ENCODE results near the gene FAM13A. TPM values are rescaled to one million over a fixed set of nuclear protein-coding genes. Genes with fewer than 3 reads are reported as not detected.
A peak's percentile ranks its signal among the peaks of the same experiment; 100 is the strongest.
"Not testable (repeated sequence)": the region's sequence is repeated elsewhere in the genome, so short reads cannot be mapped to it uniquely, and the experiment has no call there.

The FAM13A gene
- total and polyA plus RNA-seq, 2 experiments from 2014 or later, result 19.3 to 44.2 TPM

DNA sequence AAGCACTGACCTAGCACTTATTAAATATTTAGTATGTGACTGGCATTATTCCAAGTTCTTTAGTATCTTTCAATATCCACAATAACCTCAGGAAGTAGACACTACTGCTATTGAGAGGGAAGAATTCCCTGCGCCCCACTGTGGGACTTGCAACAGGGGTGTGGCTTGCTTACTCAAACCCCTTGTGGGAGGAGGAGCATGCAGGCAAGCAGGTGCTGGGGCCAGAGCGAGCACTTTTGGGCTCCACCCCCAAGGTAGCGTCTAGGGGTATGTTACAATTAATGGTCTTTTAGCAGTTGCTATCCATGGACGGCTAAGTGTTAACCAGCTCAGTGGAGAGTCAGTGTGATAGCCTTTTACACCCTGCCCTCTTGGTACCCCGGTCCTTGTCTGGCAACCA is 50.7 kb downstream of the FAM13A start:
- TF ChIP-seq, protein P1, sequence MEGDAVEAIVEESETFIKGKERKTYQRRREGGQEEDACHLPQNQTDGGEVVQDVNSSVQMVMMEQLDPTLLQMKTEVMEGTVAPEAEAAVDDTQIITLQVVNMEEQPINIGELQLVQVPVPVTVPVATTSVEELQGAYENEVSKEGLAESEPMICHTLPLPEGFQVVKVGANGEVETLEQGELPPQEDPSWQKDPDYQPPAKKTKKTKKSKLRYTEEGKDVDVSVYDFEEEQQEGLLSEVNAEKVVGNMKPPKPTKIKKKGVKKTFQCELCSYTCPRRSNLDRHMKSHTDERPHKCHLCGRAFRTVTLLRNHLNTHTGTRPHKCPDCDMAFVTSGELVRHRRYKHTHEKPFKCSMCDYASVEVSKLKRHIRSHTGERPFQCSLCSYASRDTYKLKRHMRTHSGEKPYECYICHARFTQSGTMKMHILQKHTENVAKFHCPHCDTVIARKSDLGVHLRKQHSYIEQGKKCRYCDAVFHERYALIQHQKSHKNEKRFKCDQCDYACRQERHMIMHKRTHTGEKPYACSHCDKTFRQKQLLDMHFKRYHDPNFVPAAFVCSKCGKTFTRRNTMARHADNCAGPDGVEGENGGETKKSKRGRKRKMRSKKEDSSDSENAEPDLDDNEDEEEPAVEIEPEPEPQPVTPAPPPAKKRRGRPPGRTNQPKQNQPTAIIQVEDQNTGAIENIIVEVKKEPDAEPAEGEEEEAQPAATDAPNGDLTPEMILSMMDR (IDR thresholded peaks at IDR 0.05; ENCODE audit: poor library complexity), result no peak
- no peak for TF ChIP-seq EZH2phosphoT487 (IDR thresholded peaks at IDR 0.05; ENCODE audit: low read depth, severe bottlenecking, unreplicated experiment)
- TF ChIP-seq EZH2 (IDR thresholded peaks at IDR 0.05; ENCODE audit: borderline replicate concordance), result no peak
- Histone ChIP-seq H3K27me3 (no peaks in the 10 kb centered on the region), H4K20me1 (ENCODE audit: insufficient read depth, poor library complexity, severe bottlenecking) (no peaks in the 10 kb centered on the region), H3K36me3 (replicated peaks; ENCODE audit: insufficient read depth, low read depth) (no peaks in the 10 kb centered on the region), H3K4me1 (ENCODE audit: insufficient read depth) (peaks cover 16% of the 10 kb centered on the region), H3K9me2 (replicated peaks; ENCODE audit: insufficient read depth) (no peaks in the 10 kb centered on the region), H3K79me2 (peaks cover 5% of the 10 kb centered on the region), H3K27ac (no peak overlapping the region), H3K4me3 (no peak overlapping the region), H2AFZ (no peak overlapping the region), H3K4me2 (no peak overlapping the region), H3K9me3 (ENCODE audit: low read depth) (no peaks in the 10 kb centered on the region)
- 93% methylated on average over 5 of the region's 5 CpGs for WGBS (ENCODE audit: low lambda C conversion rate, missing lambda C conversion rate)
- DNase-seq (ENCODE audit: low spot score), result no peak

DNA sequence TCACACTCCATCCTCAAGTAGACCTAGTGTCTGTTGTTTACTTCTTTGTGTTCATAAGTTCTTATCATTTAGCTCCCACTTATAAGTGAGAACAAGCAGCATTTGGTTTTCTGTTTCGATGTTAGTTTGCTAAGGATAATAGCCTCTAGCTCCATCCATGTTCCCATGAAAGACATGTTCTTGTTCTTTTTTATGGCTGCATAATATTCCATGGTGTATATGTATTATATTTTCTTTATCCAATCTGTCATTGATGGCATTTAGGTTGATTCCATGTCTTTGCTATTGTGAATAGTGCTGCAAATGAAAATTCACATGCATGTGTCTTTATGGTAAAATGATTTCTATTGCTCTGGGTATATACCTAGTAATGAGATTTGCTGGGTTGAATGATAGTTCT is 51.9 kb downstream of the FAM13A start:
- H3K27me3 ChIP-seq; H4K20me1 ChIP-seq (ENCODE audit: insufficient read depth, poor library complexity, severe bottlenecking); H3K79me2 ChIP-seq; DNase-seq (ENCODE audit: low spot score); H3K9me3 ChIP-seq (ENCODE audit: low read depth); H3K4me2 ChIP-seq; H3K4me3 ChIP-seq; H3K36me3 ChIP-seq (replicated peaks; ENCODE audit: insufficient read depth, low read depth); H3K9me2 ChIP-seq (replicated peaks; ENCODE audit: insufficient read depth); H2AFZ ChIP-seq; H3K27ac ChIP-seq: not testable (repeated sequence)
- 93% methylated on average over 1 of the region's 1 CpG for WGBS (ENCODE audit: low lambda C conversion rate, missing lambda C conversion rate)
- peaks cover 27% of the 10 kb centered on the region for H3K4me1 ChIP-seq (ENCODE audit: insufficient read depth)

DNA sequence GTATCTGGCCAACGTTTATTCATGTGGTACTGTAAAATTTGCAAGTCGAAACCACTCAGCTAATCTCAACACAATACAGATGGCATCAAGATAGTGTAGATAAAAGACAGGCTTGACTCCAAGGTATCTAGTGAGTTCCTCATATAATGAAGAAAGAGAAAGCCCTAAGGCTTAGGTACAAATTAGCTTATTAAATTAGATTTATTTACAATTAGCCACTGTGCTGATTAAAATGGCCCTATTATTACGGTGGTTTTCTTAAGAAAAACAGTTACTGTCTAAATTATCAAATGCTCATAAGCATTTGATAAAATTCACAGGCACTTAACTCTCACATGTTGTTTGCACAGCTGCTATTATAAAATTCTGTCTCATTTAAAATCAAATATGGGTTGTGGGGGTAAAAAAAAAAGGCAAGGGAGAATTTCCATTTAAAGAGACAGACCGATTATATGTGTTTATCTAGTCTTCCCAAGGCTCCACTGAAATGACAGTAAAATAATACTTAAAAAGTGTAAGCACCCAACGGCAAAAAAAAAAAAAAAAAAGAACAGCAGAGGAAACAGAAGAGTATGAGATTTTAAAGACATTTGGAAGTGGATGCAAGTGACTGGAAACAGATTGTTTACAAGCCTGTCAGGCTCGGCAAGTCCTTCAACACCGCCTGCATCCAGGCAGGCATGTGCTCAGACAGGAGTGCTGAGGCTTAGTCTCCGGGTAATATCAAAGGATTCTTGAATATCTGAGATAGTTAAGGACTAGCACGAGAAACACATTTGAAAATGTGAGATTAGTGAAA is 55.1 kb downstream of the FAM13A start:
- Histone ChIP-seq H3K27me3 (no peaks in the 10 kb centered on the region), H3K4me1 (ENCODE audit: insufficient read depth) (peaks cover 47% of the 10 kb centered on the region), H3K4me3 (no peak overlapping the region), H3K79me2 (no peaks in the 10 kb centered on the region), H2AFZ (no peak overlapping the region), H3K9me3 (ENCODE audit: low read depth) (no peaks in the 10 kb centered on the region), H3K36me3 (replicated peaks; ENCODE audit: insufficient read depth, low read depth) (no peaks in the 10 kb centered on the region), H3K9me2 (replicated peaks; ENCODE audit: insufficient read depth) (no peaks in the 10 kb centered on the region), H3K27ac (peak overlapping the region; percentile 52), H4K20me1 (ENCODE audit: insufficient read depth, poor library complexity, severe bottlenecking) (no peaks in the 10 kb centered on the region), H3K4me2 (peak overlapping the region; percentile 43)
- 35% methylated on average over 9 of the region's 9 CpGs for WGBS (ENCODE audit: low lambda C conversion rate, missing lambda C conversion rate)
- TF ChIP-seq EZH2 (IDR thresholded peaks at IDR 0.05; ENCODE audit: borderline replicate concordance), result no peak
- TF ChIP-seq, protein P1 (IDR thresholded peaks at IDR 0.05; ENCODE audit: poor library complexity), result no peak
- TF ChIP-seq EZH2phosphoT487 (IDR thresholded peaks at IDR 0.05; ENCODE audit: low read depth, severe bottlenecking, unreplicated experiment), result no peak
- DNase-seq (ENCODE audit: low spot score), result no peak

DNA sequence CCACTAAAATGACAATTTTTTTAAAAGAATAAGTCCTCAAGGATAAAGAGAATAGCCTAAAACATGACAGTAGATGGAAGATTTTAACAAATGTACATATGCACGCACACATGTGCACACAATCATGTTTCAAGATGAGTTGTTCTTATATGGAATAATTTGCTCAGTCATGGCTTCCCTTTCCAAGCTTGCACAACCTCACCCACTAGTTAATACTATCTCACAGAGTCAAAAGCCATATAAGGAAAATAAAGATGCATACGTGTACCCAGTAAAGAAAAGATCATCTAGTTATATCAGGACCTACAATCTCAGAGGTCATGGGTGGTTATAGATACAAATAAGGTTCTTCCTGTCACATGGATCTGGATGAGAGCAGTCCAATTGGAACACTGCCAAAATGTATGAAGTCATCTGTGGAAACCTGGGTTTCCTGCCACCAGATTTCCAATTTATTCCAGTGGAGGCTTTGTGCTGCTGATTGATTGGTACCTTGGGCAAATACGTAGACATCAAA is 56.1 kb downstream of the FAM13A start:
- 64% methylated on average over 3 of the region's 3 CpGs for WGBS (ENCODE audit: low lambda C conversion rate, missing lambda C conversion rate)
- Histone ChIP-seq H2AFZ (no peak overlapping the region), H4K20me1 (ENCODE audit: insufficient read depth, poor library complexity, severe bottlenecking) (no peaks in the 10 kb centered on the region), H3K79me2 (no peaks in the 10 kb centered on the region), H3K27ac (peak overlapping the region; percentile 52), H3K36me3 (replicated peaks; ENCODE audit: insufficient read depth, low read depth) (no peaks in the 10 kb centered on the region), H3K9me2 (replicated peaks; ENCODE audit: insufficient read depth) (no peaks in the 10 kb centered on the region), H3K4me3 (no peak overlapping the region), H3K4me2 (peak overlapping the region; percentile 43), H3K4me1 (ENCODE audit: insufficient read depth) (peaks cover 50% of the 10 kb centered on the region), H3K27me3 (no peaks in the 10 kb centered on the region), H3K9me3 (ENCODE audit: low read depth) (no peaks in the 10 kb centered on the region)
- DNase-seq (ENCODE audit: low spot score), result peak; percentile 63
- TF ChIP-seq, protein P1 (IDR thresholded peaks at IDR 0.05; ENCODE audit: poor library complexity), result no peak
- no peak for TF ChIP-seq EZH2 (IDR thresholded peaks at IDR 0.05; ENCODE audit: borderline replicate concordance)
- TF ChIP-seq EZH2phosphoT487 (IDR thresholded peaks at IDR 0.05; ENCODE audit: low read depth, severe bottlenecking, unreplicated experiment), result no peak

All from hepatocyte (in vitro differentiated cells).